ENCODE measurements around the gene DZIP3. TPM values are rescaled to one million over a fixed set of nuclear protein-coding genes. Genes with fewer than 3 reads are reported as not detected.

DZIP3 gene
- total RNA-seq, 1 experiment from 2014 or later, result 22.1 TPM

GRCh38 chr3:108566599-108566998 lies 22.9 kb upstream of the DZIP3 start:
- Mint-ChIP-seq H3K4me1 (no peaks in the 10 kb centered on the region), H3K27ac (no peak overlapping the region), H3K27me3 (ENCODE audit: low read depth) (no peaks in the 10 kb centered on the region), H3K9me3 (no peaks in the 10 kb centered on the region), H3K36me3 (ENCODE audit: insufficient read depth in 1 of 3, low read depth in 3 of 3) (peaks cover 2 to 35% (median 28%) of the 10 kb centered on the region in 3 experiments; a peak in 6 of 7 replicates), H3K4me3 (no peak overlapping the region)
- Histone ChIP-seq H3K27me3 (ENCODE audit: insufficient read depth, low read length) (no peaks in the 10 kb centered on the region), H3K9ac (ENCODE audit: extremely low read depth, insufficient read length, low read length) (no peak overlapping the region), H3K9me3 (ENCODE audit: control insufficient read depth, low read depth, low read length) (no peaks in the 10 kb centered on the region), H4K5ac (ENCODE audit: insufficient read length, low read depth, low read length) (no peak overlapping the region), H3K23me2 (ENCODE audit: insufficient read length, low read depth, low read length, poor library complexity, severe bottlenecking) (no peaks in the 10 kb centered on the region), H3K79me1 (ENCODE audit: insufficient read depth, low read depth, low read length, poor library complexity, severe bottlenecking) (no peaks in the 10 kb centered on the region), H2AFZ (ENCODE audit: low read length) (no peak overlapping the region), H3K18ac (ENCODE audit: insufficient read length, low read depth, low read length) (no peak overlapping the region), H3T11ph (ENCODE audit: low read length) (no peak overlapping the region), H3K23ac (ENCODE audit: insufficient read length, low read depth, low read length) (no peak overlapping the region), H2BK5ac (ENCODE audit: insufficient read length, low read length) (no peak overlapping the region), H4K91ac (ENCODE audit: insufficient read length, low read depth, low read length) (no peak overlapping the region), H3K79me2 (ENCODE audit: insufficient read depth, low read length) (no peaks in the 10 kb centered on the region), H3K4me2 (ENCODE audit: insufficient read depth, insufficient read length, low read length) (no peak overlapping the region), H2BK20ac (ENCODE audit: low read depth, low read length, poor library complexity, severe bottlenecking) (no peak overlapping the region), H3K4me1 (ENCODE audit: insufficient read depth, low read length) (no peaks in the 10 kb centered on the region), H3K4ac (ENCODE audit: low read depth, low read length) (no peak overlapping the region), H4K20me1 (ENCODE audit: control insufficient read depth, insufficient read depth, insufficient read length) (no peaks in the 10 kb centered on the region), H3K56ac (ENCODE audit: insufficient read length, low read depth, low read length) (no peak overlapping the region), H3K14ac (ENCODE audit: insufficient read depth, low read length) (no peak overlapping the region), H2BK12ac (ENCODE audit: insufficient read length, low read depth, low read length) (no peak overlapping the region), H3K27ac (ENCODE audit: insufficient read length, low read depth, low read length) (no peak overlapping the region), H2AK5ac (ENCODE audit: insufficient read length, low read length) (no peak overlapping the region), H2BK120ac (ENCODE audit: low read depth, low read length, poor library complexity, severe bottlenecking) (no peak overlapping the region), H2BK15ac (ENCODE audit: low read depth, low read length) (no peak overlapping the region), H4K8ac (replicated peaks; ENCODE audit: insufficient read length, low read depth, low read length) (no peak overlapping the region)
- TF ChIP-seq, protein P1, sequence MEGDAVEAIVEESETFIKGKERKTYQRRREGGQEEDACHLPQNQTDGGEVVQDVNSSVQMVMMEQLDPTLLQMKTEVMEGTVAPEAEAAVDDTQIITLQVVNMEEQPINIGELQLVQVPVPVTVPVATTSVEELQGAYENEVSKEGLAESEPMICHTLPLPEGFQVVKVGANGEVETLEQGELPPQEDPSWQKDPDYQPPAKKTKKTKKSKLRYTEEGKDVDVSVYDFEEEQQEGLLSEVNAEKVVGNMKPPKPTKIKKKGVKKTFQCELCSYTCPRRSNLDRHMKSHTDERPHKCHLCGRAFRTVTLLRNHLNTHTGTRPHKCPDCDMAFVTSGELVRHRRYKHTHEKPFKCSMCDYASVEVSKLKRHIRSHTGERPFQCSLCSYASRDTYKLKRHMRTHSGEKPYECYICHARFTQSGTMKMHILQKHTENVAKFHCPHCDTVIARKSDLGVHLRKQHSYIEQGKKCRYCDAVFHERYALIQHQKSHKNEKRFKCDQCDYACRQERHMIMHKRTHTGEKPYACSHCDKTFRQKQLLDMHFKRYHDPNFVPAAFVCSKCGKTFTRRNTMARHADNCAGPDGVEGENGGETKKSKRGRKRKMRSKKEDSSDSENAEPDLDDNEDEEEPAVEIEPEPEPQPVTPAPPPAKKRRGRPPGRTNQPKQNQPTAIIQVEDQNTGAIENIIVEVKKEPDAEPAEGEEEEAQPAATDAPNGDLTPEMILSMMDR (conservative IDR thresholded peaks at IDR 0.05), result no peak
- WGBS (ENCODE audit: extremely low coverage, insufficient read length, low lambda C conversion rate), result no CpG with 5 or more reads among the region's 1 CpG
- no peak for DNase-seq

All from H9 (cell line).